ENCODE data around the gene FNBP1.

DNA sequence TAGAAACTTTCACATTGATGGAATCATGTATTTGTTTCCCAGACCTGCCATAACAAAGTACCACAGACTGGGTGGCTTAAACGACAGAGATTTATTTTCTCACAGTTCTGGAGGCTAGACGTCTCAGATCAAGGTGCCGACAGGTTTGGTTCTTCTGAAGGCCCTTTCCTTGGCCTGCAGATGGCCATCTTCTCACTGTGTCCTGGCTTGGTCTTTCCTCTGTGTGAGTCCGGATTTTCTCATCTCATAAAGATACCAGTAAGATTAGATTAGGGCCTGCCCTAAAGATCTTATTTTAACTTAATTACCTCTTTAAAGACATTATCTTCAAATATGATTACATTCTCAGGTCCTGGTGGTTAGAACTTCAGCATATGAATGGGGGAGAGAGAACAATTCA lies 201.9 kb downstream of the FNBP1 start:
- TF ChIP-seq POLR2A (IDR thresholded peaks at IDR 0.05), result no peak
- TF ChIP-seq, protein P1, sequence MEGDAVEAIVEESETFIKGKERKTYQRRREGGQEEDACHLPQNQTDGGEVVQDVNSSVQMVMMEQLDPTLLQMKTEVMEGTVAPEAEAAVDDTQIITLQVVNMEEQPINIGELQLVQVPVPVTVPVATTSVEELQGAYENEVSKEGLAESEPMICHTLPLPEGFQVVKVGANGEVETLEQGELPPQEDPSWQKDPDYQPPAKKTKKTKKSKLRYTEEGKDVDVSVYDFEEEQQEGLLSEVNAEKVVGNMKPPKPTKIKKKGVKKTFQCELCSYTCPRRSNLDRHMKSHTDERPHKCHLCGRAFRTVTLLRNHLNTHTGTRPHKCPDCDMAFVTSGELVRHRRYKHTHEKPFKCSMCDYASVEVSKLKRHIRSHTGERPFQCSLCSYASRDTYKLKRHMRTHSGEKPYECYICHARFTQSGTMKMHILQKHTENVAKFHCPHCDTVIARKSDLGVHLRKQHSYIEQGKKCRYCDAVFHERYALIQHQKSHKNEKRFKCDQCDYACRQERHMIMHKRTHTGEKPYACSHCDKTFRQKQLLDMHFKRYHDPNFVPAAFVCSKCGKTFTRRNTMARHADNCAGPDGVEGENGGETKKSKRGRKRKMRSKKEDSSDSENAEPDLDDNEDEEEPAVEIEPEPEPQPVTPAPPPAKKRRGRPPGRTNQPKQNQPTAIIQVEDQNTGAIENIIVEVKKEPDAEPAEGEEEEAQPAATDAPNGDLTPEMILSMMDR (IDR thresholded peaks at IDR 0.05), result no peak
